Large intestine (tissue), 3 donors: ENCODE measurements around the gene CITED4. TPM values are rescaled to one million over a fixed set of nuclear protein-coding genes. Genes with fewer than 3 reads are reported as not detected.

Experiments used
- DNase-seq, 2 donors: peaks; one replicate each; pipeline versions ENCODE4 v3.0.0 to v3.0.0-alpha.2; 2013
- H3K27ac ChIP-seq: one replicate; pipeline ENCODE4 v1.5.1; 2013; ENCODE audit warnings: low read length
- H3K27me3 ChIP-seq: 2 replicates; pipeline ENCODE4 v1.6.1; 2013; ENCODE audit warnings: low read length; ENCODE audit not compliant: control insufficient read depth, insufficient read depth
- H3K36me3 ChIP-seq: 2 replicates; pipeline ENCODE4 v1.6.1; 2013; ENCODE audit warnings: low read length; ENCODE audit not compliant: control insufficient read depth, insufficient read depth
- H3K4me1 ChIP-seq: one replicate; pipeline ENCODE4 v1.6.1; 2013; ENCODE audit warnings: low read length; ENCODE audit not compliant: control insufficient read depth, insufficient read depth
- H3K4me3 ChIP-seq: one replicate; pipeline ENCODE4 v1.5.1; 2013; ENCODE audit warnings: low read length
- H3K9me3 ChIP-seq: one replicate; pipeline ENCODE4 v1.6.1; 2013; ENCODE audit warnings: mild to moderate bottlenecking, low read depth, low read length, moderate library complexity; ENCODE audit not compliant: control insufficient read depth
- WGBS: methylation state at CpG from one replicate; pipeline ENCODE4 v1.1.5; 2013; ENCODE audit warnings: low lambda C conversion rate; ENCODE audit not compliant: insufficient coverage; 5-methylcytosine and 5-hydroxymethylcytosine counted together
- polyA plus RNA-seq: library from polyadenylated mRNA; unstranded; fragments of 120-200 nt; gene quantifications from one replicate; pipeline ENCODE4 v1.2.1, GENCODE V29; 2013

The CITED4 gene
- polyA plus RNA-seq, 1 donor = 4.3 TPM

DNA sequence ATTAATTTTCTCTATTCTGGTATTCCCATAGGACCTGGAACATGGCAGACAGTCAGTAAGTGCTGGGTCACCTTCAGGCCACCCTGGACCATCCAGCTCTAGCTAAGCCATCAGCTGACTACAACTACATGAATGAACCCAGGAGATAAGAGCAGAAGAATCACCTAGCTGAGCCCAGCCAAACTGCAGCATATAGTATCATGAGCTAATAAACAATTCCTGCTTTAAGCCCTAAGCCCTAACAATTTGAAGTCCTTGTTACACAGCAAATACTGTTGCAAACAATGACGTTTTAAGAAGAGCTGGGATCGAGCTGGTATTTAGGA is 14.2 kb upstream of the CITED4 start:
- Histone ChIP-seq H3K4me1 (no peaks in the 10 kb centered on the region), H3K27ac (no peak overlapping the region), H3K36me3 (no peaks in the 10 kb centered on the region), H3K4me3 (no peak overlapping the region), H3K9me3 (no peaks in the 10 kb centered on the region), H3K27me3 (peaks cover 6% of the 10 kb centered on the region)
- WGBS = no CpG with 5 or more reads among the region's 2 CpGs
- DNase-seq = no peak

DNA sequence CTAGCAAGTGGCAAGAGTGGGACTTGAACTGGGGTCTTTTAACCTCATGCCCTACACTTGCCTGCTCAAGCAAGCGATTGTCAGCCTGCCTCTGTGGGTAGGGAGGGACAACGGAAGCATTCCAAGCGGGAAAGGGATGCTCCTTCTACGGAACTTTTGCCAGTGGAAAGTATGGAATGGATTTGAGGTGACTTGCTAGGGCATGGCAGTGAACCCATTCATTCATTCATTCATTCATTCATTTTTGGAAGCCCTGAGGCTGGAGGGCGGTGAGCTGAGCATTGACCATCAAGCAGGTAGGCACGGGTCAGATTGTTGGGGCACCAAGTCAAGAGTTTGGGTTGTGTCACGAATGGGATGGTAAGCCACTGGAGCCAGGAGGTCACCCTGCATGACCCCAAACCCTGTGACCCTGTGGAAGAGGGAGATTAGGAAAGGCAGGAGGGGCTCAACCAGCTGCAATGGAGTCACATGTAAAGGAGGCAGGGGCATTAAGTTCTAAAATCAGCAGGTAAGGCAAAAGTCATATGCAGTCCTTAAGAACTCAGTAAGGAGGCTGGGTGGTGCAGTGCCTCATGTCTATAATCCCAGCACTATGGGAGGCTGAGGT is 11.8 kb upstream of the CITED4 start:
- WGBS = no CpG with 5 or more reads among the region's 7 CpGs
- Histone ChIP-seq H3K27ac (no peak overlapping the region), H3K4me3 (no peak overlapping the region), H3K4me1 (peaks cover 2% of the 10 kb centered on the region), H3K36me3 (no peaks in the 10 kb centered on the region), H3K27me3 (peaks cover 6% of the 10 kb centered on the region), H3K9me3 (no peaks in the 10 kb centered on the region)
- DNase-seq = no peak

DNA sequence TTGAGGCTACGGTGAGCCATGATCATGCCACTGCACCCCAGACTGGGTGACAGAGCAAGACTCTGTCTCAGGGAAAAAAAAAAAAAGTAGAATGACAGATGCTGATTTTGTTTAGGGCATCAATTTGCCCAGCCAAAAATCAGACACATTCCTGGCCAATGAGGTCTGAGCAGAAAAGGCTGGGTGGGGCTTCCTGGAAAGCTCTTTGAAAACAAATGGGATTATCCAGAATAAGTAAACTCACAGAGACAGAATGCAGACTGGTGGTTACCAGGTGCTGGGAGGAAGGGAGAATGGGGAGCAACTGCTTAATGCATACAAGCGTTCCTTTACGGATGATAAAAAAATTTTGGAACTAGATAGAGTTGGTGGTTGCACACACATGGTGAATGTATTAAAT is 10.1 kb upstream of the CITED4 start:
- Histone ChIP-seq H3K9me3 (no peaks in the 10 kb centered on the region), H3K27me3 (peaks cover 6% of the 10 kb centered on the region), H3K4me1 (peaks cover 14% of the 10 kb centered on the region), H3K36me3 (no peaks in the 10 kb centered on the region), H3K4me3 (no peak overlapping the region), H3K27ac (no peak overlapping the region)
- no peak for DNase-seq
- no CpG with 5 or more reads among the region's 3 CpGs for WGBS

GRCh38 chr1:40870135-40870728 is 8.1 kb upstream of the CITED4 start:
- no peaks in the 10 kb centered on the region for H3K9me3 ChIP-seq
- WGBS = no CpG with 5 or more reads among the region's 2 CpGs

DNA sequence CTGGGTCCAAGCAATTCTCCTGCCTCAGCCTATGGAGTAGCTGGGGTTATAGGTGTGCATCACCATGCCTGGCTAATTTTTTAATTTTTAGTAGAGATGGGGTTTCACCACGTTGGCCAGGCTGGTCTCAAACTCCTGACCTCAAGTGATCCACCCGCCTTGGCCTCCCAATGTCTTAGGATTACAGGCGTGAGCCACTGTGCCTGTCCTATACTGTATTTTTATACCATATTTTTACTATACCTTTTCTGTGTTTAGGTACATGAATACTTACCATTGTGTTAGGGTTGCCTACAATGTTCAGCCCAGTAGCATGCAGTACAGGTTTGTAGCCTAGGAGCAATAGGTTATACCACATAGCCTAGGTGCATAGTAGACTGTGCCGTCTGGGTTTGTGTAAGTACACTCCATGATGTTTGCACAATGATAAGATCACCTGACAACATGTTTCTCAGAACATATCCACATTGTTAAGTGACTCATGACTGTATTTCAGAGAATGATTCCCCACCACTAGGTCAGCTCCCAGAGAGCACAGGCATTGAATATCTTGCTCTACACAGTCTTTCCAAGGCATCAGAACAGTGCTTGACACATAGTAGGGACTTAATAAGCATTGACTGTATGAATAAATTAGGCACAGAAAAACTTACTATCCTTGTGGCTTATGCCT is 6.0 kb upstream of the CITED4 start:
- H3K27ac ChIP-seq = no peak overlapping the region
- WGBS = no CpG with 5 or more reads among the region's 4 CpGs

More at GRCh38 chr1:40870135-40870728, 8.1 kb upstream of the CITED4 start:
- Histone ChIP-seq H3K27me3 (peaks cover 6% of the 10 kb centered on the region), H3K4me3 (no peak overlapping the region), H3K27ac (no peak overlapping the region), H3K4me1 (peaks cover 17% of the 10 kb centered on the region), H3K36me3 (no peaks in the 10 kb centered on the region)
- DNase-seq = no peak

DNA sequence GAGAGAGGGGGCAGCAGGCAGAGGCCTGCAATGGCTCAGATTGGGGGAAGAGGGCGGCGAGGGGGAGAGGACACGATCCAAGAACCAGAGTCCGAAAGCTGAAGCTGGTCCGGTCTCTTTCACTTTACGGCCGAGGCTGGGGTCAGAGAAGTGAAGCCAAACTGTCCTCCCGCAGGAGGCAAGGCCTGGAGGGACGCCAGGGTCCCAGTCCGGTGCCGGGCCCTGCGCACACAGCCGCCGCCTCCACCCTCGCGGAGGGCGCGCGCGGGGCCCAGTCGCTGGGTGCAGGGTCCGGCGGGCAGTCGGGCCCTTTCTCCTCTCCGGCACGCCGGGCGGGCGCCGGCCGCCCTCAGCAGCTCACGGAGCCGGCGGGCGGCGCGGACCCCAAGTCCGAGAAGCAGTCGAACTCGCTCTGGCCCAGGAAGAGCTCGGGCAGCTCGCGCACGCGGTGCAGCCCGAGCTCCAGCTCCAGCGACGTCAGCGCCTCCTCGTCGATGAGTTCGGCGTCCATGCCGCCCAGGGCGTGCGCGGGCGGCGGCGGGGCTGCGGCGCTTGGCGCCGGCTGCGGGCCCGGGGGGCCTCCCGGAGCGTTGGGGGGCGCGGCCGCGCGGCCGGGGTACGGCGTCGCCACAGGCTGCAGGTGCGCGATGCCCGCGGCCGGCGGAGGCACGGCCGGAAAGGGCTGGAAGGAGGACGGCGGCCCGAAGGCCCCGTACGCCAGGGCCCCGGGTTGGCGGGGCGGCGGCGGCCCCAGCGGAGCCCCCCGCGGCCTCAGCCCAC is 749 bp downstream of the CITED4 start:
- H3K27me3 ChIP-seq = peaks cover 13% of the 10 kb centered on the region
- peak in 1 of 2 donors; percentile 73 for DNase-seq
- peak overlapping the region; percentile 44 for H3K4me3 ChIP-seq
- H3K27ac ChIP-seq = no peak overlapping the region
- no peaks in the 10 kb centered on the region for H3K9me3 ChIP-seq
- H3K36me3 ChIP-seq = no peaks in the 10 kb centered on the region
- no CpG with 5 or more reads among the region's 98 CpGs for WGBS
- H3K4me1 ChIP-seq = peaks cover 22% of the 10 kb centered on the region

More for the DNA sequence above, 6.0 kb upstream of the CITED4 start:
- Histone ChIP-seq H3K27me3 (peaks cover 3% of the 10 kb centered on the region), H3K4me3 (no peak overlapping the region), H3K36me3 (no peaks in the 10 kb centered on the region), H3K9me3 (no peaks in the 10 kb centered on the region), H3K4me1 (peaks cover 25% of the 10 kb centered on the region)
- peak; percentile 86 to 89 for DNase-seq

GRCh38 chr1:40860706-40861223 is 1.4 kb downstream of the CITED4 start:
- H3K9me3 ChIP-seq = no peaks in the 10 kb centered on the region
- H3K4me1 ChIP-seq = peaks cover 20% of the 10 kb centered on the region
- H3K27ac ChIP-seq = no peak overlapping the region
- H3K36me3 ChIP-seq = no peaks in the 10 kb centered on the region
- H3K27me3 ChIP-seq = peaks cover 13% of the 10 kb centered on the region
- DNase-seq = peak in 1 of 2 donors; percentile 73
- no CpG with 5 or more reads among the region's 10 CpGs for WGBS
- peak overlapping the region; percentile 44 for H3K4me3 ChIP-seq

DNA sequence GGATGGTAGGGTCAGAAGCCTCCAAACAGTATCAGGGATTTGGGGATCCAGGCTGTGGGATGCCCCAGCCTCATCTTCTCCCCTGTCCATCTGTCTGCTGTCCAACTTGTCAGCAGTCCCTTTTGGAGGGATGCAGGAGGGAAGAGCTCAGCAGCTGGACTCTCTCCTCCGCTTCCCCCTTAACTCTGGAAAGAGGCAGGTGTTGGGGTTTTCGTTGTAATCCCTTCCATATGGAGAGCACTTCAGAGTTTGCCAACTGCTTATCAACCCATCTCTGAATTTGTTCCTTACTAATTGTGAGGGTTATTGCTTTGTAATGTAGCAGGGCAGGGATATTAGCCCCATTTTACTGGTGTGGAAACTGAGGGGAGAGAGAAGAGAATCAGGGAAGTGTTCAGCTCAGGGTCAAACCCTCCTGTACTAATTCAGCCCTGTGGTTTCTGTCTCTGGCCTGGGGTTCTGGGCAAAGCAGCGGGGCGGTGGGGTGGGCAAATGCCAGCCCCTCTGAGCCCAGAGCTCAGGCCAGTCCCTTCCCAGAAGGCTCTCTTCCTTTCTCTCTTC is 3.2 kb downstream of the CITED4 start:
- Histone ChIP-seq H3K27me3 (peaks cover 13% of the 10 kb centered on the region), H3K27ac (no peak overlapping the region), H3K4me3 (no peak overlapping the region), H3K4me1 (peaks cover 17% of the 10 kb centered on the region), H3K9me3 (no peaks in the 10 kb centered on the region), H3K36me3 (no peaks in the 10 kb centered on the region)
- no peak for DNase-seq
- WGBS = no CpG with 5 or more reads among the region's 4 CpGs

- no peak overlapping the region for H3K27ac ChIP-seq
- peaks cover 11% of the 10 kb centered on the region for H3K4me1 ChIP-seq
- H3K27me3 ChIP-seq = peaks cover 13% of the 10 kb centered on the region
- no peaks in the 10 kb centered on the region for H3K9me3 ChIP-seq
- H3K4me3 ChIP-seq = no peak overlapping the region
- no peaks in the 10 kb centered on the region for H3K36me3 ChIP-seq
- WGBS = no CpG with 5 or more reads among the region's 2 CpGs
- no peak for DNase-seq
These were observed 4.4 kb downstream of the CITED4 start for GRCh38 chr1:40857737-40858136.
